ENCODE data around the gene LRP2BP.
A peak's percentile ranks its signal among the peaks of the same experiment; 100 is the strongest.

Gene LRP2BP

GRCh38 chr4:185359767-185360446 is 35.8 kb downstream of the LRP2BP start:
- Mint-ChIP-seq H3K27ac (no peak overlapping the region), H3K4me3 (no peak overlapping the region), H3K36me3 (ENCODE audit: low read depth) (peaks cover 8% of the 10 kb centered on the region), H3K27me3 (ENCODE audit: low read depth) (no peaks in the 10 kb centered on the region), H3K4me1 (ENCODE audit: low read depth) (no peaks in the 10 kb centered on the region), H3K9me3 (no peaks in the 10 kb centered on the region)

- Mint-ChIP-seq H3K36me3 (ENCODE audit: low read depth) (peaks cover 11% of the 10 kb centered on the region), H3K27ac (no peak overlapping the region), H3K4me1 (ENCODE audit: low read depth) (no peaks in the 10 kb centered on the region), H3K4me3 (no peak overlapping the region), H3K27me3 (ENCODE audit: low read depth) (no peaks in the 10 kb centered on the region), H3K9me3 (no peaks in the 10 kb centered on the region)
Observed at GRCh38 chr4:185358959-185359358, 36.8 kb downstream of the LRP2BP start.

GRCh38 chr4:185358514-185358913 is 37.2 kb downstream of the LRP2BP start:
- Mint-ChIP-seq H3K4me3 (no peak overlapping the region), H3K27ac (no peak overlapping the region), H3K27me3 (ENCODE audit: low read depth) (no peaks in the 10 kb centered on the region), H3K36me3 (ENCODE audit: low read depth) (peaks cover 12% of the 10 kb centered on the region), H3K4me1 (ENCODE audit: low read depth) (no peaks in the 10 kb centered on the region), H3K9me3 (no peaks in the 10 kb centered on the region)

- Mint-ChIP-seq H3K27ac (no peak overlapping the region), H3K4me1 (ENCODE audit: low read depth) (no peaks in the 10 kb centered on the region), H3K27me3 (ENCODE audit: low read depth) (no peaks in the 10 kb centered on the region), H3K4me3 (no peak overlapping the region), H3K36me3 (ENCODE audit: low read depth) (peaks cover 16% of the 10 kb centered on the region), H3K9me3 (no peaks in the 10 kb centered on the region)
Observed at GRCh38 chr4:185357733-185358440, 37.8 kb downstream of the LRP2BP start.

GRCh38 chr4:185357211-185357610 is 38.5 kb downstream of the LRP2BP start:
- H3K27ac Mint-ChIP-seq = no peak overlapping the region
- no peaks in the 10 kb centered on the region for H3K27me3 Mint-ChIP-seq (ENCODE audit: low read depth)
- H3K9me3 Mint-ChIP-seq = no peaks in the 10 kb centered on the region
- H3K4me1 Mint-ChIP-seq (ENCODE audit: low read depth) = no peaks in the 10 kb centered on the region
- peaks cover 16% of the 10 kb centered on the region for H3K36me3 Mint-ChIP-seq (ENCODE audit: low read depth)
- H3K4me3 Mint-ChIP-seq = no peak overlapping the region

- no peak overlapping the region for H3K27ac Mint-ChIP-seq
Observed at GRCh38 chr4:185352741-185353140, 43.0 kb downstream of the LRP2BP start.

GRCh38 chr4:185352202-185352601 is 43.5 kb downstream of the LRP2BP start:
- Mint-ChIP-seq H3K27ac (no peak overlapping the region), H3K4me1 (ENCODE audit: low read depth) (peaks cover 6% of the 10 kb centered on the region), H3K4me3 (no peak overlapping the region), H3K36me3 (ENCODE audit: low read depth) (peaks cover 28% of the 10 kb centered on the region), H3K27me3 (ENCODE audit: low read depth) (no peaks in the 10 kb centered on the region), H3K9me3 (no peaks in the 10 kb centered on the region)

More at GRCh38 chr4:185352741-185353140, 43.0 kb downstream of the LRP2BP start:
- H3K36me3 Mint-ChIP-seq (ENCODE audit: low read depth) = peaks cover 28% of the 10 kb centered on the region
- peaks cover 6% of the 10 kb centered on the region for H3K4me1 Mint-ChIP-seq (ENCODE audit: low read depth)
- H3K27me3 Mint-ChIP-seq (ENCODE audit: low read depth) = no peaks in the 10 kb centered on the region
- H3K9me3 Mint-ChIP-seq = no peaks in the 10 kb centered on the region
- H3K4me3 Mint-ChIP-seq = no peak overlapping the region

GRCh38 chr4:185351691-185352090 is 44.0 kb downstream of the LRP2BP start:
- Mint-ChIP-seq H3K4me3 (no peak overlapping the region), H3K27me3 (ENCODE audit: low read depth) (no peaks in the 10 kb centered on the region), H3K4me1 (ENCODE audit: low read depth) (peaks cover 9% of the 10 kb centered on the region), H3K36me3 (ENCODE audit: low read depth) (peaks cover 33% of the 10 kb centered on the region), H3K9me3 (no peaks in the 10 kb centered on the region), H3K27ac (no peak overlapping the region)

GRCh38 chr4:185346975-185347601 is 48.6 kb downstream of the LRP2BP start:
- H3K27me3 Mint-ChIP-seq (ENCODE audit: low read depth) = no peaks in the 10 kb centered on the region

GRCh38 chr4:185344743-185345538 is 50.8 kb downstream of the LRP2BP start:
- Mint-ChIP-seq H3K4me3 (peak overlapping the region; percentile 58), H3K36me3 (ENCODE audit: low read depth) (peaks cover 27% of the 10 kb centered on the region), H3K27ac (peak overlapping the region; percentile 78), H3K4me1 (ENCODE audit: low read depth) (peaks cover 38% of the 10 kb centered on the region), H3K9me3 (no peaks in the 10 kb centered on the region), H3K27me3 (ENCODE audit: low read depth) (no peaks in the 10 kb centered on the region)

More at GRCh38 chr4:185346975-185347601, 48.6 kb downstream of the LRP2BP start:
- Mint-ChIP-seq H3K9me3 (no peaks in the 10 kb centered on the region), H3K27ac (no peak overlapping the region), H3K36me3 (ENCODE audit: low read depth) (peaks cover 32% of the 10 kb centered on the region), H3K4me3 (no peak overlapping the region), H3K4me1 (ENCODE audit: low read depth) (peaks cover 34% of the 10 kb centered on the region)

GRCh38 chr4:185343726-185344581 is 51.8 kb downstream of the LRP2BP start:
- Mint-ChIP-seq H3K27ac (peak overlapping the region; percentile 73), H3K9me3 (no peaks in the 10 kb centered on the region)

GRCh38 chr4:185341841-185342240 is 53.9 kb downstream of the LRP2BP start:
- Mint-ChIP-seq H3K27me3 (ENCODE audit: low read depth) (no peaks in the 10 kb centered on the region), H3K9me3 (no peaks in the 10 kb centered on the region), H3K4me3 (no peak overlapping the region), H3K4me1 (ENCODE audit: low read depth) (peaks cover 41% of the 10 kb centered on the region), H3K36me3 (ENCODE audit: low read depth) (peaks cover 24% of the 10 kb centered on the region), H3K27ac (no peak overlapping the region)

More at GRCh38 chr4:185343726-185344581, 51.8 kb downstream of the LRP2BP start:
- Mint-ChIP-seq H3K4me3 (no peak overlapping the region), H3K27me3 (ENCODE audit: low read depth) (no peaks in the 10 kb centered on the region), H3K36me3 (ENCODE audit: low read depth) (peaks cover 31% of the 10 kb centered on the region), H3K4me1 (ENCODE audit: low read depth) (peaks cover 43% of the 10 kb centered on the region)

GRCh38 chr4:185341377-185341776 is 54.3 kb downstream of the LRP2BP start:
- peaks cover 23% of the 10 kb centered on the region for H3K36me3 Mint-ChIP-seq (ENCODE audit: low read depth)
- no peaks in the 10 kb centered on the region for H3K9me3 Mint-ChIP-seq
- H3K27me3 Mint-ChIP-seq (ENCODE audit: low read depth) = no peaks in the 10 kb centered on the region
- H3K4me1 Mint-ChIP-seq (ENCODE audit: low read depth) = peaks cover 39% of the 10 kb centered on the region
- no peak overlapping the region for H3K4me3 Mint-ChIP-seq
- no peak overlapping the region for H3K27ac Mint-ChIP-seq

Data from T-helper 1 cell treated with Interleukin-12 subunit alpha and Interleukin-12 subunit beta and Interleukin-4 antibody, amounts not matched to agents 30 μg/mL and 1 μg/mL, for 36 hours (primary cell).